Fibroblast of lung (primary cell): ENCODE results near the gene ACVR1B. TPM values are rescaled to one million over a fixed set of nuclear protein-coding genes. Genes with fewer than 3 reads are reported as not detected.

Experiments used
- DNase-seq, 2 donors: peaks; one replicate each; pipeline versions ENCODE4 v3.0.0 to v3.0.0-alpha.2; 2010; ENCODE audit warnings: low read depth in 2 of 2
- H2AFZ ChIP-seq: 2 replicates; pipeline ENCODE4 v1.5.1; 2012; ENCODE audit warnings: low read length, control low read depth, inconsistent platforms
- H3K27ac ChIP-seq: 2 replicates; pipeline ENCODE4 v1.5.1; 2011; ENCODE audit warnings: low read length, control low read depth; ENCODE audit not compliant: insufficient read depth
- H3K27me3 ChIP-seq: 2 replicates; pipeline ENCODE4 v1.5.1; 2011; ENCODE audit warnings: mild to moderate bottlenecking, low read length; ENCODE audit not compliant: control insufficient read depth, insufficient read depth
- H3K36me3 ChIP-seq: 2 replicates; pipeline ENCODE4 v1.5.1; 2011; ENCODE audit warnings: low read length; ENCODE audit not compliant: control insufficient read depth, insufficient read depth
- H3K4me1 ChIP-seq: 2 replicates; pipeline ENCODE4 v1.5.1; 2011; ENCODE audit warnings: low read length; ENCODE audit not compliant: control insufficient read depth, insufficient read depth; ENCODE audit errors: extremely low read depth
- H3K4me2 ChIP-seq: 2 replicates; pipeline ENCODE4 v1.5.1; 2011; ENCODE audit warnings: low read length, control low read depth; ENCODE audit not compliant: insufficient read depth; ENCODE audit errors: extremely low read depth
- H3K4me3 ChIP-seq, 4 experiments: fragments of 200-600 bp in 1 of 4; sonication (generic) in 1 of 4; replicated peaks in 1 of 4; 2 replicates each; pipeline ENCODE4 v1.5.1; 2011 to 2016; ENCODE audit warnings: low read length in 4 of 4, low read depth in 3 of 4, mild to moderate bottlenecking in 3 of 4, control low read depth in 2 of 4, inconsistent platforms in 1 of 4, mixed read lengths in 1 of 4; ENCODE audit not compliant: insufficient read depth in 1 of 4; ENCODE audit errors: control extremely low read depth in 1 of 4
- H3K79me2 ChIP-seq: 2 replicates; pipeline ENCODE4 v1.5.1; 2012; ENCODE audit warnings: mild to moderate bottlenecking, low read length, inconsistent platforms; ENCODE audit not compliant: control insufficient read depth, insufficient read depth
- H3K9ac ChIP-seq: 2 replicates; pipeline ENCODE4 v1.5.1; 2011; ENCODE audit warnings: mild to moderate bottlenecking, low read length, control low read depth; ENCODE audit not compliant: insufficient read depth
- H3K9me3 ChIP-seq: 2 replicates; pipeline ENCODE4 v1.5.1; 2012; ENCODE audit warnings: low read depth, low read length; ENCODE audit not compliant: control insufficient read depth, insufficient read depth
- H4K20me1 ChIP-seq: 2 replicates; pipeline ENCODE4 v1.5.1; 2011; ENCODE audit warnings: low read length; ENCODE audit not compliant: control insufficient read depth, insufficient read depth; ENCODE audit errors: extremely low read depth
- EZH2 ChIP-seq: IDR thresholded peaks from 2 replicates; pipeline ENCODE4 v1.5.1; 2012; ENCODE audit warnings: low read length, control low read depth, mild to moderate bottlenecking; ENCODE audit errors: missing control alignments
- polyA plus RNA-seq, 2 donors: library from polyadenylated mRNA; depleted of rRNA in 1 of 2; stranded (reverse) in 1 of 2; unstranded in 1 of 2; fragments of >200 nt; gene quantifications; 2 replicates each; pipeline ENCODE4 v1.2.1, GENCODE V29; 2011 to 2012; ENCODE audit warnings: missing spikeins in 1 of 2
- total RNA-seq: library from RNA; depleted of rRNA; stranded (reverse); fragments of >200 nt; gene quantifications from 2 replicates; pipeline ENCODE4 v1.2.1, GENCODE V29; 2014
- TF ChIP-seq, protein P1 (sequence below), 2 donors: IDR thresholded peaks in 1 of 2; conservative IDR thresholded peaks in 1 of 2; 1 replicate in 1 of 2; 2 replicates in 1 of 2; pipeline ENCODE4 v1.5.1; 2011 to 2012; ENCODE audit warnings: low read length in 2 of 2, control low read depth in 1 of 2, inconsistent platforms in 1 of 2, low read depth in 1 of 2, mild to moderate bottlenecking in 1 of 2

ACVR1B gene
- total and polyA plus RNA-seq, 2 donors (not counting 1 experiment from before 2014, with no cell fraction given): 12.4 to 13.6 TPM

DNA sequence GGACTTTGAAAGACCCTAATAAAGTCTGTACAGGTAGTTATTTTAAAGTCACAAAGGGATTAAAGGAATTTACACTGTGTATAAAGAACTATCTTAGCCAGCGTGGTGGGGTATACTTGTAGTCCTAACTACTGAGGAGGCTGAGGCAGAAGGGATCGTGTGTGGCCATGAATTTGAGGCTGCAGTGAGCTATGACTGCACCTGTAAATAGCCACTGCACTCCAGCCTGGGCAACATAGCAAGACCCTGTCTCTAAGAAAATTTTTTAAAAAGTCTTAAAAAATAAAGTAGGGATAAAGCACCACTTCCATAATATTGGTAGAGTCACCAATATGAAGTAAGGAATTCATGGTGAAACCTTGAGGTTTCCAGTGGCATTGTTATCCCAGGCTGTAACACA, 18.1 kb downstream of the ACVR1B start:
- no peaks in the 10 kb centered on the region for H3K27me3 ChIP-seq
- TF ChIP-seq, protein P1, sequence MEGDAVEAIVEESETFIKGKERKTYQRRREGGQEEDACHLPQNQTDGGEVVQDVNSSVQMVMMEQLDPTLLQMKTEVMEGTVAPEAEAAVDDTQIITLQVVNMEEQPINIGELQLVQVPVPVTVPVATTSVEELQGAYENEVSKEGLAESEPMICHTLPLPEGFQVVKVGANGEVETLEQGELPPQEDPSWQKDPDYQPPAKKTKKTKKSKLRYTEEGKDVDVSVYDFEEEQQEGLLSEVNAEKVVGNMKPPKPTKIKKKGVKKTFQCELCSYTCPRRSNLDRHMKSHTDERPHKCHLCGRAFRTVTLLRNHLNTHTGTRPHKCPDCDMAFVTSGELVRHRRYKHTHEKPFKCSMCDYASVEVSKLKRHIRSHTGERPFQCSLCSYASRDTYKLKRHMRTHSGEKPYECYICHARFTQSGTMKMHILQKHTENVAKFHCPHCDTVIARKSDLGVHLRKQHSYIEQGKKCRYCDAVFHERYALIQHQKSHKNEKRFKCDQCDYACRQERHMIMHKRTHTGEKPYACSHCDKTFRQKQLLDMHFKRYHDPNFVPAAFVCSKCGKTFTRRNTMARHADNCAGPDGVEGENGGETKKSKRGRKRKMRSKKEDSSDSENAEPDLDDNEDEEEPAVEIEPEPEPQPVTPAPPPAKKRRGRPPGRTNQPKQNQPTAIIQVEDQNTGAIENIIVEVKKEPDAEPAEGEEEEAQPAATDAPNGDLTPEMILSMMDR (conservative IDR thresholded peaks at IDR 0.05 in 1 of 2, IDR thresholded peaks at IDR 0.05 in 1 of 2; ENCODE audit: low read depth in 1 of 2, low read length in 2 of 2): no peak
- no peak for TF ChIP-seq EZH2
- no peak overlapping the region for H3K4me2 ChIP-seq
- H3K27ac ChIP-seq: no peak overlapping the region
- H3K4me3 ChIP-seq: no peak overlapping the region
- H3K36me3 ChIP-seq: no peaks in the 10 kb centered on the region
- H3K4me1 ChIP-seq: peaks cover 13% of the 10 kb centered on the region
- no peaks in the 10 kb centered on the region for H3K9me3 ChIP-seq
- peaks cover 8% of the 10 kb centered on the region for H3K79me2 ChIP-seq
- H4K20me1 ChIP-seq: no peaks in the 10 kb centered on the region
- DNase-seq: no peak
- H3K9ac ChIP-seq: no peak overlapping the region
- H2AFZ ChIP-seq: no peak overlapping the region

DNA sequence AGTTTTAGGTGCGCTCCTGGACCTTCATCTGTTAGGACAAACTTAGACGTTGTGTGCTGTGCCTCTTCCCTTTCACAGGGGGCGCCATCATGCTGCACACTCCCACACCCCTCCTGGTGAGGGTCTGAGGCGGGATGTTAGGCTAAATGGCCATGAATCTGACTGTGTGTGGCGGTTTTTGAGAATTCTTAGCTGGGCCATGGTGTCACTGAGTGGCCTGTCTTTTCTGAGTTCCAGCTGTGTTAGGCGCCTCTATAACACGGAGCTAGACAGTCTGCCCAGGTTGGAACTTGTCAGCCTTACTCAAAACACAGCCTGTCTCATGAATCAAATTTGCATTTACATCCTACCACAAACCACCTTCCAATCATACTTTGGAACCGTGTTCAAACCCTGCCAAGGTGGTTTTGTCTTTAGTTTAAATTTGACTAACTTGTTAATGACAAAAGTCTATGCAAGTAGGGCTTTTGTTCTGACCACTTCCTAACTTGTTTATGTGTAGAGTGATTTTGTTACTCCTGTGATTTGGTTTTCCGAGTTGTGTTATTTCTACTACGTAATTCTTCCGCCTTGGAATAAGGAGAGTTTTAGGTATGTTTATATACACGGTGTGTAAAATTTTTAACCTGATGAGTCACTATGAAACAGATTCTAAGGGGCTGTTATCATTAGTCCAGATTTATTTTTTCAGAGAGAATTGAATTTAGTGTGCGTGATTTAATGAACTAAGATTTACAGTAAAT, 19.6 kb downstream of the ACVR1B start:
- H3K4me1 ChIP-seq: peaks cover 13% of the 10 kb centered on the region
- H3K9me3 ChIP-seq: no peaks in the 10 kb centered on the region
- H3K27me3 ChIP-seq: no peaks in the 10 kb centered on the region
- peak; percentile 23 to 83 for DNase-seq
- H2AFZ ChIP-seq: no peak overlapping the region
- H3K27ac ChIP-seq: no peak overlapping the region
- H3K36me3 ChIP-seq: peaks cover 4% of the 10 kb centered on the region
- H3K4me3 ChIP-seq: no peak overlapping the region
- H3K9ac ChIP-seq: no peak overlapping the region
- H3K4me2 ChIP-seq: peak overlapping the region; percentile 76
- H4K20me1 ChIP-seq: no peaks in the 10 kb centered on the region
- TF ChIP-seq, protein P1 (conservative IDR thresholded peaks at IDR 0.05 in 1 of 2, IDR thresholded peaks at IDR 0.05 in 1 of 2; ENCODE audit: low read depth in 1 of 2, low read length in 2 of 2): peak; percentile 41 to 72
- TF ChIP-seq EZH2: no peak
- peaks cover 6% of the 10 kb centered on the region for H3K79me2 ChIP-seq

DNA sequence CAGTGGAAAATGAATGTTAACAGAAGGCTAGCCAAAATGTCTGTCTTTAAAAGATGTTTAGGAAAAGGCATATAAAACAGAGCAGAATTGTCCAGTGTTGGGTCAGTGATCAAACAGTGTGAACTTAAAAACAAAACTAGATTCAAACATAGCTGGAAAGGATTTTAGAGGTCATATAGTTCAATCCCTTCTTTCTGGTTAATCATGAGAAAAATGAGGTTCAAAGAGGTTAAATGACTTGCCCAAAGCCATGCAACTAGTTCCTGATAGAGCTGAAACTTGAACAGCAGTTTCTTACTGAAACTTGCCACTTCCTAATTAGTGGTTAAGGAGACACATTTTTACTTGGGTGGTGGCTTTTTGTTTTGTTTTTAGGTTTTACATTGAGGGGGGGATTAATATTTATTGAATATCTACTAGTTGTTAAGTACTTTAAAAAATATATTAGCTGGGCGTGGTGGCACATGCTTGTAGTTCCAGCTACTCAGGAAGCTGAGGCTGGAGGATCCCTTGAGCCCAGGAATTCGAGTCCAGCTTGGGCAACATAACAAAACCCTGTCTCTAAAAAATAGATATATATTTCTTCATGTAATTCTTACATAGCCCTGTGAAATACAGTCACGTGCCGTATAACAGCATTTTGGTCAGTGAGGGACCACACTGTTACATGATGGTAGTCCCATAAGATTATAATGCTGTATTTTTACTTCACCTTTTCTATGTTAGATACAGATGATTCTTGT, 20.4 kb downstream of the ACVR1B start:
- DNase-seq: no peak
- peaks cover 13% of the 10 kb centered on the region for H3K4me1 ChIP-seq

More for the DNA sequence above, 20.4 kb downstream of the ACVR1B start:
- peaks cover 12% of the 10 kb centered on the region for H3K36me3 ChIP-seq
- no peaks in the 10 kb centered on the region for H3K27me3 ChIP-seq
- no peaks in the 10 kb centered on the region for H4K20me1 ChIP-seq
- no peak overlapping the region for H2AFZ ChIP-seq
- no peak overlapping the region for H3K9ac ChIP-seq
- no peaks in the 10 kb centered on the region for H3K9me3 ChIP-seq
- TF ChIP-seq, protein P1 (conservative IDR thresholded peaks at IDR 0.05 in 1 of 2, IDR thresholded peaks at IDR 0.05 in 1 of 2; ENCODE audit: low read depth in 1 of 2, low read length in 2 of 2): no peak
- no peak for TF ChIP-seq EZH2
- H3K79me2 ChIP-seq: peaks cover 6% of the 10 kb centered on the region
- H3K4me2 ChIP-seq: peak overlapping the region; percentile 13
- H3K4me3 ChIP-seq: no peak overlapping the region
- no peak overlapping the region for H3K27ac ChIP-seq
